ENCODE results near the gene LMO4.

- TF ChIP-seq CTCF (IDR thresholded peaks at IDR 0.05; ENCODE audit: insufficient read depth, low read length, poor library complexity, severe bottlenecking) (no peak), EZH2phosphoT487 (conservative IDR thresholded peaks at IDR 0.05; ENCODE audit: low read length) (no peak)
Observed at GRCh38 chr1:87359586-87359985, 30.9 kb downstream of the LMO4 start.
